IPS-15b (cell line): ENCODE data around the gene PPP3CB.
"Not testable (repeated sequence)": the region's sequence is repeated elsewhere in the genome, so short reads cannot be mapped to it uniquely, and the experiment has no call there.

Experiments used
- H3K27me3 ChIP-seq: one replicate; pipeline ENCODE4 v1.6.1; 2013; ENCODE audit warnings: low read length; ENCODE audit not compliant: control insufficient read depth, insufficient read depth
- H3K36me3 ChIP-seq: one replicate; pipeline ENCODE4 v1.6.1; 2013; ENCODE audit warnings: low read length; ENCODE audit not compliant: control insufficient read depth, insufficient read depth
- H3K4me1 ChIP-seq: one replicate; pipeline ENCODE4 v1.6.1; 2013; ENCODE audit warnings: mild to moderate bottlenecking, low read length; ENCODE audit not compliant: control insufficient read depth, insufficient read depth
- H3K4me3 ChIP-seq: one replicate; pipeline ENCODE4 v1.5.1; 2013; ENCODE audit warnings: low read depth, low read length
- H3K9ac ChIP-seq: one replicate; pipeline ENCODE4 v1.6.1; 2013; ENCODE audit warnings: low read depth, mild to moderate bottlenecking, low read length
- H3K9me3 ChIP-seq: one replicate; pipeline ENCODE4 v1.6.1; 2013; ENCODE audit warnings: mild to moderate bottlenecking, low read length; ENCODE audit not compliant: control insufficient read depth, insufficient read depth

PPP3CB gene

GRCh38 chr10:73410897-73411296 lies 84.9 kb downstream of the PPP3CB start:
- Histone ChIP-seq H3K4me1 (peaks cover 7% of the 10 kb centered on the region), H3K27me3 (no peaks in the 10 kb centered on the region), H3K9me3 (no peaks in the 10 kb centered on the region), H3K4me3 (no peak overlapping the region), H3K9ac (no peak overlapping the region), H3K36me3 (no peaks in the 10 kb centered on the region)

- Histone ChIP-seq H3K4me3 (no peak overlapping the region), H3K36me3 (no peaks in the 10 kb centered on the region), H3K27me3 (no peaks in the 10 kb centered on the region), H3K9ac (no peak overlapping the region), H3K9me3 (no peaks in the 10 kb centered on the region), H3K4me1 (peaks cover 3% of the 10 kb centered on the region)
Observed at GRCh38 chr10:73408978-73409521, 86.8 kb downstream of the PPP3CB start.

GRCh38 chr10:73408061-73408460 lies 87.8 kb downstream of the PPP3CB start:
- Histone ChIP-seq H3K4me1 (peaks cover 3% of the 10 kb centered on the region), H3K4me3 (no peak overlapping the region), H3K9me3 (no peaks in the 10 kb centered on the region), H3K27me3 (no peaks in the 10 kb centered on the region), H3K36me3 (no peaks in the 10 kb centered on the region), H3K9ac (no peak overlapping the region)

GRCh38 chr10:73407495-73407894 lies 88.3 kb downstream of the PPP3CB start:
- Histone ChIP-seq H3K9ac (no peak overlapping the region), H3K4me1 (peaks cover 3% of the 10 kb centered on the region), H3K27me3 (no peaks in the 10 kb centered on the region), H3K9me3 (no peaks in the 10 kb centered on the region), H3K4me3 (no peak overlapping the region), H3K36me3 (no peaks in the 10 kb centered on the region)

GRCh38 chr10:73406846-73407245 lies 89.0 kb downstream of the PPP3CB start:
- Histone ChIP-seq H3K9me3 (no peaks in the 10 kb centered on the region), H3K4me1 (peaks cover 3% of the 10 kb centered on the region), H3K36me3 (no peaks in the 10 kb centered on the region), H3K4me3 (no peak overlapping the region), H3K9ac (no peak overlapping the region), H3K27me3 (no peaks in the 10 kb centered on the region)

- Histone ChIP-seq H3K9ac (no peak overlapping the region), H3K9me3 (no peaks in the 10 kb centered on the region), H3K27me3 (no peaks in the 10 kb centered on the region), H3K36me3 (no peaks in the 10 kb centered on the region), H3K4me3 (no peak overlapping the region), H3K4me1 (peaks cover 3% of the 10 kb centered on the region)
Observed at GRCh38 chr10:73405556-73405955, 90.3 kb downstream of the PPP3CB start.

GRCh38 chr10:73404690-73405089 lies 91.1 kb downstream of the PPP3CB start:
- no peak overlapping the region for H3K4me3 ChIP-seq
- no peaks in the 10 kb centered on the region for H3K9me3 ChIP-seq
- H3K36me3 ChIP-seq = no peaks in the 10 kb centered on the region
- no peaks in the 10 kb centered on the region for H3K27me3 ChIP-seq
- no peak overlapping the region for H3K9ac ChIP-seq
- peaks cover 2% of the 10 kb centered on the region for H3K4me1 ChIP-seq

GRCh38 chr10:73401636-73402035 lies 94.2 kb downstream of the PPP3CB start:
- peaks cover 4% of the 10 kb centered on the region for H3K36me3 ChIP-seq
- H3K4me3 ChIP-seq = no peak overlapping the region
- H3K4me1 ChIP-seq = no peaks in the 10 kb centered on the region
- no peak overlapping the region for H3K9ac ChIP-seq
- H3K9me3 ChIP-seq = no peaks in the 10 kb centered on the region
- H3K27me3 ChIP-seq = no peaks in the 10 kb centered on the region

- Histone ChIP-seq H3K36me3 (peaks cover 4% of the 10 kb centered on the region), H3K4me1 (no peaks in the 10 kb centered on the region), H3K27me3 (no peaks in the 10 kb centered on the region), H3K9me3 (no peaks in the 10 kb centered on the region), H3K9ac (no peak overlapping the region), H3K4me3 (no peak overlapping the region)
Observed at GRCh38 chr10:73399063-73399462, 96.8 kb downstream of the PPP3CB start.

- Histone ChIP-seq H3K36me3 (peaks cover 4% of the 10 kb centered on the region), H3K4me1 (no peaks in the 10 kb centered on the region), H3K27me3 (no peaks in the 10 kb centered on the region), H3K9ac (no peak overlapping the region), H3K4me3 (no peak overlapping the region), H3K9me3 (no peaks in the 10 kb centered on the region)
Observed at GRCh38 chr10:73398024-73398423, 97.8 kb downstream of the PPP3CB start.

- not testable (repeated sequence) for H3K36me3 ChIP-seq, H3K4me3 ChIP-seq, H3K9ac ChIP-seq, H3K4me1 ChIP-seq, H3K9me3 ChIP-seq, H3K27me3 ChIP-seq
Observed at GRCh38 chr10:73394325-73394724, 101.5 kb downstream of the PPP3CB start.

GRCh38 chr10:73388228-73388627 lies 107.6 kb downstream of the PPP3CB start:
- Histone ChIP-seq H3K9ac (no peak overlapping the region), H3K27me3 (no peaks in the 10 kb centered on the region), H3K4me3 (no peak overlapping the region), H3K9me3 (no peaks in the 10 kb centered on the region), H3K36me3 (peaks cover 8% of the 10 kb centered on the region), H3K4me1 (no peaks in the 10 kb centered on the region)
